ENCODE measurements around the gene ITGB5. TPM values are rescaled to one million over a fixed set of nuclear protein-coding genes. Genes with fewer than 3 reads are reported as not detected.

Gene ITGB5
- total and polyA plus RNA-seq, 4 donors, result 16.9 to 66.6 (median 48.0) TPM

GRCh38 chr3:124779751-124780191, 107.4 kb downstream of the ITGB5 start:
- Histone ChIP-seq H3K27me3 (ENCODE audit: control insufficient read depth in 4 of 4, insufficient read depth in 4 of 4, low read length in 3 of 4) (no peaks in the 10 kb centered on the region), H3K4me3 (ENCODE audit: low read depth in 1 of 3, low read length in 3 of 3) (no peak overlapping the region), H3K9ac (ENCODE audit: low read depth in 1 of 2, low read length in 2 of 2) (no peak overlapping the region), H3K27ac (ENCODE audit: low read depth in 1 of 2, low read length in 2 of 2) (peak overlapping the region; percentile 65 to 78), H3K4me1 (ENCODE audit: control insufficient read depth in 4 of 4, insufficient read depth in 4 of 4, low read length in 3 of 4) (peaks cover 0 to 18% (median 17%) of the 10 kb centered on the region in 4 donors), H3K36me3 (ENCODE audit: control insufficient read depth in 4 of 4, insufficient read depth in 3 of 4, low read depth in 1 of 4, low read length in 3 of 4) (peaks cover 0 to 8% (median 0%) of the 10 kb centered on the region in 4 donors), H3K9me3 (ENCODE audit: control insufficient read depth in 4 of 4, low read length in 3 of 4) (no peaks in the 10 kb centered on the region)
- TF ChIP-seq CTCF (IDR thresholded peaks at IDR 0.05; ENCODE audit: low read depth, low read length, missing input control) (no peak), FOXA1 (IDR thresholded peaks at IDR 0.05) (no peak), HNF4A (conservative IDR thresholded peaks at IDR 0.05) (no peak), TAF1 (conservative IDR thresholded peaks at IDR 0.05) (no peak), JUND (IDR thresholded peaks at IDR 0.05) (no peak), SP1 (IDR thresholded peaks at IDR 0.05) (no peak), HNF4G (IDR thresholded peaks at IDR 0.05) (no peak), YY1 (IDR thresholded peaks at IDR 0.05) (no peak), GABPA (IDR thresholded peaks at IDR 0.05 in 1 of 2, conservative IDR thresholded peaks at IDR 0.05 in 1 of 2) (no peak), REST (IDR thresholded peaks at IDR 0.05) (no peak), EGR1 (IDR thresholded peaks at IDR 0.05; ENCODE audit: low read depth in 2 of 2) (no peak), ZBTB33 (IDR thresholded peaks at IDR 0.05) (no peak), FOXA2 (IDR thresholded peaks at IDR 0.05) (no peak), MAX (IDR thresholded peaks at IDR 0.05) (no peak), NR2F2 (IDR thresholded peaks at IDR 0.05) (no peak), RAD21 (IDR thresholded peaks at IDR 0.05) (no peak), RXRA (IDR thresholded peaks at IDR 0.05) (no peak), ATF3 (IDR thresholded peaks at IDR 0.05) (no peak)
- DNase-seq (ENCODE audit: low spot score), result no peak
- WGBS, result 96% methylated on average over 9 of the region's 9 CpGs

All from liver (tissue), 9 donors.